IPS DF 4.7 (cell line): ENCODE data around the gene BAIAP2.

Experiments
- DNase-seq: peaks from one replicate; pipeline ENCODE4 v3.0.0-alpha.2; 2013; ENCODE audit warnings: low spot score; ENCODE audit errors: extremely low read depth

The BAIAP2 gene

DNA sequence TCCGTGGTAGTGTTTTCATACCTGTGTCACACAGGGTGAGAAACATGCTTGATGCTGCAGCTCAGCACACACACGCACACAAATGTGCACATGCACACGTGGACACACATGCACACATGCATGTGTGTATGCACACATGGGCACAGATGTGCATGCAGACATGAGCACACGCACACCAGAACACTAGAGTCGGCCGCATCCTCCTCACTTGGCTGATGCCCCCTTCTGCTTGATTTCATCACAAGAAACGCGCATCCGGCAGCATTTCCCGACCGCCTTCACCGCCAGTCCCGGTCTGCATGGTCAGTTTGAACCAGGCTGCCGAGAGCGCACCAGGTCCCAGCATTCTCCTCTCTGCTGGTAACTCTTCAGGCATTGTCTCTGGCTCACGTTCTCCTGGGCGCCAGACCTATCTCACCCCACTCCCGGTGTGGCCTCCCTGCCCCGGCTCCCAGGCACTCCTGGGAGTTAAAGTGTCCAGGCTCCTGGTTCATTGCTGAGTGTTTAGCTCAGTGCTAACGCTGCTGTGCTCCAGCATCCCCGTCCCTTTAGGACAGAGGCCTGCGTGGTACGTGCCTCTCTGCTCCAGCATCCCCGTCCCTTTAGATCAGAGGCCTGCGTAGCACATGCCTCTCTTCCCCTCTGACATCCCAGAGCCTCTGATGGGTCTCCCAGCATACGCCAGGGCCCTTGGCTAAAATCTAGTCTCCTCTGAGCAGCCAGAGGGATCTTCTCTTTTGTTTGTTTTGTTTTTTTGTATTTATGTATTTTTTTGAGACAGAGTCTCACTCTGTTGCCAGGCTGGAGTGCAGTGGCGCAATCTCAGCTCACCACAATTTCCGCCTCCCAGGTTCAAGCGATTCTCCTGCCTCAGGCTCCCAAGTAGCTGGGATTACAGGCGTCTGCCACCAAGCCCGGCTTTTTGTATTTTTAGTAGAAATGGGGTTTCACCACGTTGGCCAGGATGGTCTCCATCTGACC lies 16.0 kb downstream of the BAIAP2 start:
- no peak for DNase-seq

DNA sequence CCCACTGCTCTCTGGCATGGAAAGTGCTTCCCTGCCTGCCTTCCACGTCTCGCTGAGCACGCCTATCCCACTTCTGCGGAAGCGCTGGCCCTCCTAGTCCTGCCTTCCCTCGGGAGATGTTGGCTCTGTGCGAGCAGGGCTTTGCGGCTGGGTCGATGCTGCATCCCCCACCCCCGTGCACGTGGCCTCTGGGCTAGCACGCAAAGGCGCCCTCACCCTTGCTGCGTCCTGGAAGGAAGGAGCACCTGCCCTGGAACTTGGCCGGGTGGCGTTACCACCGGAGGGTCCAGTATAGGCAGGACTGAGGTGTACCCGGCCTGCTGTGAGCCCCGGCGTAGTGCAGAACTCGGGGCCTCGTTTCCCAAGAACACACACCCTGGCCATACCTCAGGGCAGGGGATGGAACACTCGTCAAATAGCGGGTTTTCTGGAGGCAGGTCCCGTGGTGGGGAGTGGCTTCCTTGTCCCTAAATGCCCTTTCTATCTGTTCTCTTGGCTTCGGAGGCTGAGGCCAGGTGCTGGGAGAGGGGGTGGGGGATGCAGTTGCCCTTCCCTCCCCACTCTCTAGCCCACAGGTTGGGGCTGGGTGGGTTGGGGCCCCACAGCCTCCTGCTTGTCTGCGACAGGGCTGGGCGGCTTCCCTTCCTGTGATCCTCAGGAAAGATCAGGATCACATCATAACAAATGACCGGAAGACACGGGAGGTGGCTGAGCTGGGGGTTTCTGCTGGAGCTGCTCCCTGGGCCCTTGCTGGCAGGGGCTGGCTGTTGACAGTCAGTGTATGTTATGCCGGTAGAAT lies 17.4 kb downstream of the BAIAP2 start:
- DNase-seq, result no peak

- no peak for DNase-seq
These were observed 18.4 kb downstream of the BAIAP2 start for GRCh38 chr17:81053041-81053970.

DNA sequence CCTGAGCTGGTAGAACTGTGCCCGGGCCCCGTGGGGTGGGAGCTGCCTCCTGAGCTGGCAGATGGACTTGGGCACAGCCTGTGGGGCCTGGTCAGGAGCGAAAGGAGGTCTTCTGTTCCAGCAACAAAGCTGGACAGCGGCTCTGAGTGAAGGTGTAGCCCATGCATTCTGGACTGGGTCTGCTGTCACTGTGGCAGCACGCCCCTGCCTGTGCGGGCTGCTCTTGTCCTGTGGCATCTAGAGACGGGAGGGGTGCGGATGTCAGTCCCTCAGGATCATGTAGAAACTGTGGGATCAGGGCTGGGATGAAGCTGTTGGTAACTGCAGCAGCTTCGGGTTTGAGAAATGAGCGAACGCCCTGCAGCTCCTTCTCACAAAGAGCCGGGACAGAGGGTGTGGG lies 19.4 kb downstream of the BAIAP2 start:
- no peak for DNase-seq

DNA sequence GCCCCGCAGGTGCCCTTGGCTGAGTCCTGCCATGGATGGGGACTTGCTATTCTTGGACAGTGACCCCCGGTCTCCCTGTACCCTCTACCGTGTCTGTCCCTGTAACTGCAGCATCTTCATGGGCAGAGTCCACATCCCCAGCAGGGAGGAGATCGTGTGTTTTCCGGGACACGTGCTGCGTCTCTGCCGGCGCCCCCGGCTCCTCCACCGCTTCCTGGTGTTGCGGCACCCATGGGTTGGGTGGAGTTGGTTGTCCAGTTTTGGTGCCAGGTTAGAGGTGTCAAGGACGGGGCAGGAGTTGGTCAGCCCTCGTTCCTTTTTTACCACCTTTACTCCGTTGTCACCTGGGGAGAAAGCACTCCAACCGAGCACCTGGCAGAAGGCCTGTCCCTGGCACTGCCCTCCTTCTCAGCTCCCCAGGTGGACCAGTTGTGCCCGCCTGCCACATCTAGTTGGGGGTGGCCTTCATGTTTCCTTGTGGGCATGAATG lies 20.0 kb downstream of the BAIAP2 start:
- no peak for DNase-seq

DNA sequence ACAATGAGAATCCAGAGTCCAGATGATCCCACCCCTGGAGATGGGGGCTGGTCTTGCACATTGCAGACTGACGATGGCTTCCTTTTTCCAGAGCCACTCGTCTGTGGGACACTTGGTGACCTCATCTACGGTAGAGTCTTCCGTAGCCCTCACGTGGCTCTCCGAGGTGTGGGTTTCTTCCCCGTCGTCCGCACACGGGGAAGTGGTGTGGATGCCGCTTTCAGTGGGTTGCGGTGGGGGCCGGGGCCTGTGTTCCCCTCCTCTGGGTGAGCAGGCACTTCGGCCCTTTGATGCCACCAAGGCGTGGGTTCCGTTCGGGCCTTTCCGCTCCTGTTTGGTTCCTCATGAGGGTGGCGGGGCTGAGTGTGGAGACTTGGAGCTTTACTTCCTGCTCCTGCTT lies 21.4 kb downstream of the BAIAP2 start:
- DNase-seq, result no peak

GRCh38 chr17:81057079-81057730 lies 22.3 kb downstream of the BAIAP2 start:
- no peak for DNase-seq

GRCh38 chr17:81057777-81058176 lies 22.8 kb downstream of the BAIAP2 start:
- no peak for DNase-seq

DNA sequence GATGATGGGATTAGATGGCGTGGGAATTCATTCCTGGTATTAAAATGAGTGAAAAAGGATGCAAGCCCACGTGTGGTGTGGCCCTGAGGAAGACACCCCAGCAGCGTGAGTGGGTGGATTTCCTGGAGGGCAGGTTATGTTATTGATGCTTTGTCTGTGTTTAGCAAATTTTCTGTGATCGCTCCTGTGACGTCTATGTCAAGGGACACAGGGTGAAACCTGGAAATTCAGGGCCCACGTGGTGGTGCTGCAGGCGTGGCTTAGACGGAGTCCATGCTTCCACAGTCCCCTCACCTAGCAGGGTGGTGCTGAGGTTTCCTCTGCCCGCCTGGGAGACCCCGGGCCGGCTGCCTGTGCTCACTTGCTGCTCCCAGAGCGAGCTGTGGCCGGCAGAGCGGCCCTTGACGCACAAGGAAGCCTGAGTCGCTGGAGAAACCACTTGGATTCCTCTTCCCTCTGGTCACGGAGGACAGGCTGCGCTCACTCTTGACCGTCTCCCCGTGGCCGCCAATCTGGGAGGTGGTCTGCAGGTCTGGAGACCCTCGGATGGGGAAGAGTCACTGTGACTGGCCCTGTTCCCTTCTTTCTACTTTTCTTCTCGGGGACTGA lies 23.4 kb downstream of the BAIAP2 start:
- no peak for DNase-seq

- DNase-seq, result no peak
These were observed 24.1 kb downstream of the BAIAP2 start for GRCh38 chr17:81059026-81059425.

- no peak for DNase-seq
These were observed 25.5 kb downstream of the BAIAP2 start for GRCh38 chr17:81060416-81060815.

DNA sequence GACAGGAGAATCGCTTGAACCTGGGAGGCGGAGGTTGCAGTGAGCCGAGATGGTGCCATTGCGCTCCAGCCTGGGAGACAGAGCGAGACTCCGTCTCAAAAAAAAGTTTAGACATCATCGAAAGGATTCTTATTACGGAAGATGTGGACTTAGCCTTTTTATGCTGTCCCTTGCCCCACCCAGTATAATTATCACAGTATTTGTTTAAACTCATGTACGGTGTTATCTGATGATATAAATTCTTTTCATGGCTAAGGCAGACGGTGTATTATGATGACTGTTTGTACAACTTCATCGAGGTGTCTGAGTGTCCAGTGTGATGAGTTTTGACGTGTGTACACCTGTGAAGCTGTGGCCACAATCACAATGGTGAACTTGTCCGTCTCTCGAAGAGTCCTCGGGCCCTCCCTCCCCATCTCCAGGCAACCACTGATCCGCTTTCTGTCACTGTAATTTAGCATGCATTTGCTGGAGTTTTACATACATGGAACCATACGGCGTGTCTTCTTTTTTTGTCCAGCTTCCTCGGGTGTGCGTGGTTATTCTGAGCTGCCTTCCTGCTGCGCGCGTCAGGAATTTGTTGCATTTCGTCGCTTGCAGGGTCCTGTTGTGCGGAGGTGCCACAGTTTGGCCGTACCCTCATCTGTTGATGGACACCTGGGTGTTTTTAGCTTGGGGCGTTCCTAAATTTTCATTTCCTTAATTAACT lies 26.2 kb downstream of the BAIAP2 start:
- no peak for DNase-seq

DNA sequence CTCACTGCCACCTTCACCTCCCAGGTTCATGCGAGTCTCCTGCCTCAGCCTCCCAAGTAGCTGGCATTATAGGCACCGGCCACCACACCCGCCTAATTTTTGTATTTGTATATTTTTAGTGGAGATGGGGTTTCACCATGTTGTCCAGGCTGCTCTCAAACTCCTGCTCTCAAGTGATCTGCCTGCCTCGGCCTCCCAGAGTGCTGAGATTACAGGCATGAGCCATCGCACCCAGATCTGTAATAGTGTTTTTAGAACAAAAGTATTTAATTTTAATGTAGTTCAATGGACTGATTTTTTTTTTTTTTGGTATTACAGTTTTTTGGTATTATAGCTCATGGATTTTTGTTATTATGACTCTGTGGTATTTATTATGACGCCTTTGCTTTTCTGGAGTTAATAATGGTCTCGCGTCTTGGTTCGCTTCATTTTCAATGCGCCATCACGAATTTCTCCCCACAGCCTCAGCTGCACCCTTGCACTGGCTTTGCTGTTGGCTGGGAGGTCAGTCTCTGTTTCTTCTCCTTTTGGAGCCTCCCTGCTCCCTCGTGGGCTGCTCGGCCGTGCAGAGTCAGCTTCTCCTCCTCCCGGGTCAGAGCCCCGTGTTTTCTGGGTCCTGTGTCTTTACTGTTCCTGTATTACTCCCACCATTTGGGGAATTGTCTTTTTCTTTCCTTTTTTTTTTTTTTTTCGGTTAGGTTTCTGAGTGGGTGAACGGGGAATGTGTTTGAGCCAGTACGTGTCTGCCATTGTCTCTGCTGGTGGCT lies 27.2 kb downstream of the BAIAP2 start:
- no peak for DNase-seq

- no peak for DNase-seq
These were observed 28.4 kb downstream of the BAIAP2 start for GRCh38 chr17:81063106-81064093.

DNA sequence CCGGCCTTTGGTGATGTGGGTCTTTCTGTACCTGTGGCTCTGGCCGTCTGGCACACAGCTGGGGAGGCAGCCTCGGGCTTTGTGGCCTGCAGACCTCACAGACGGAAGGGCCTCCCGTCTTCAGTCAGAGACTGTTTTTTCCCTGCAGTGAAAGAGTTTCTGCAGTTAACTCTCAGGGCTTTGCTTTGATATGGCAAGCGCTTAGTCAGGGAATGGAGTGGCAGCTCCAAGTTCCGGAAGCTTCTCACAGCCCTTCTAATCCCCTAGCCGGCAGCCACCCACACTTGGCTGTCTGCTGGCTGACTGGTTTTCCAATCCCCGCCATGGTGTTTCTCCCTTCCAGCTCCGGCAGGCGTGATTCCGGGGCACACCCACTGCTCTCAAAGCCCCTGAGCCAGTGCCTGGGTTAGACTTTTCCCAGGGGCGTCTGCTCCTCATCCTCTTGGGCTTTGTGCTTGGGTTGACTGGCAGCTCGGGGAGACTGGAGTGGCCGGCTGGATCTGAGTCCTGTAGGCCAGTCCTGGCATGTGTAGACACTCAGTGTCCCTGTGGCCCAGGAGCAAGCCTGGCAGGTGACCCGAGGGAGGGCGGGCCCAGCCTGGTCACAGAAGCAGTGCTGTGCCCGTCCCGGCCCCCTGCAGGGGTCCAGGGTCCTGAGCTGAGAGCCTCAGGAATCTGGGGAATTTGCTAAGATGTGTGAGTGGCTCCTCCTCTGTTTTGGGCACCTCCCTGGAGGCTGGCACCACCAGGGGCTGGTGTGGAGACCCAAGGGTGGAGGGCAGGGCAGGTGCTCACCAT lies 29.9 kb downstream of the BAIAP2 start:
- no peak for DNase-seq

DNA sequence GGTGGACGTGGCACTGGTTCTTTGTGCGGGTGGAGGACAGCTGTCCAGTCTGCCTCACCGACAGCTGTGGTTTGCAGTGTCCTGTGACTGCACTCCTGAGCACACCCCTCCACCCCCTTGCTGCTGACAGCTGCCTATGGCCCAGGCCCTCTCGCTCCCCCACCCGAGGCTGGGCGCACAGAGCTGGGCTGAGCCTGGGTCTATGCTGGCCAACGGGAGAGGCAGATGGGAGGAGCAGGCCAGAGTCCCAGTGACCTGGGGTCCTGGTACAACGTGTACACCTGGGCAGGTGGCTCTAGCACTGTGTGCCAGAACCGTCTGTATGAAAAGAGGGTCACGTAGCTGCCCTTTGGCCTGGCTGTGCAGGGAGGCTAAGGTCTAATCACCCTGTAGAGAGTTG lies 30.5 kb downstream of the BAIAP2 start:
- no peak for DNase-seq

DNA sequence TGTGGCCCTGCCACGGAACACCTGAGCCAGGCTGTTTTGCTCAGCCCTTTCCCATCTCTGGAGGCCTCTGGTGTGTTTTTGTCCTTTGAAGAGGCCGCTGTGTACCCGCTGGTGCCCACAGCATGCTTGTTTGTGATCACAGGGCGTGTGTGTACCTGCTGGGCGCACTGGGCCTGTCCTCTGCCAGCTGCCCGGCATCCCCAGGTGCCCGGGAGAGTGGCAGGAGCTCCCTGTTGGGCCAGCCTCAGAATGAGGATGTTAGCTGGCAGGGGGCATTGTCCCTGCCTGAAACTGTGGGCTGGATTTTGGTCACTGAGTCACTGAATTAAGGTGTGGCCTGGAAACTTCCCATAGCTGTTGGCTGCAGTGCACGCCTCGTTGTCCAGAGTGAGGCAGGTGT lies 31.1 kb downstream of the BAIAP2 start:
- DNase-seq, result no peak
